ENCODE results near the gene SENP5.

Gene SENP5

GRCh38 chr3:196983186-196983585 is 115.5 kb downstream of the SENP5 start:
- no peak for TF ChIP-seq CTCF (IDR thresholded peaks at IDR 0.05; ENCODE audit: low read length, missing control alignments)
- DNase-seq (ENCODE audit: low read depth) = no peak

More at GRCh38 chr3:196983186-196983585, 115.5 kb downstream of the SENP5 start:
- no peak overlapping the region for H3K4me3 ChIP-seq (replicated peaks; ENCODE audit: low read depth, low read length)
